Measurements from ENCODE around the gene VCAN. TPM values are rescaled to one million over a fixed set of nuclear protein-coding genes. Genes with fewer than 3 reads are reported as not detected.

VCAN gene
- total and polyA plus RNA-seq, 11 donors, result 4.8 to 121 (median 26.4) TPM

DNA sequence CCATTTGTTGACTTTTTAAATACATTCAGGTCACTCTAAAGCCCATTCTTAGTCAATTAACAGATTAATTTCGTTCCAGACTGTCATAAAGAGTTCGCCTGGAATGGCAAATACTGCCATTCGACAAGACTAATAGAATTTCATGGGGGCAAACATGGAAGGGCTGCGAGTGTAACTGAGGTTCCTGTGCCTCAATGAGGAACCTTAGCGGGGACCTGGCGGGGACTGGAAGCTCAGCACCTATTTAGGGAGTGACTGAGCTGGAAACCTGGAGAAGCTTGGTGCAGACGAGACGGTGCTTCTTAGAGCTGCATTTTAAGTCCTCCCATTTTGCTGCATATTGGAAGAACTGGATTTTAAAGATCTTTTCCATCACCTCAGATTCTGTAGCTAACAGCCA is 3.4 kb downstream of the VCAN start:
- peak overlapping the region; percentile 9 to 69 (median 56) for H3K4me3 ChIP-seq
- H3K4me1 ChIP-seq, result peaks cover 0 to 54% (median 25%) of the 10 kb centered on the region in 12 donors
- H3K27ac ChIP-seq, result peak overlapping the region; percentile 1 to 88 (median 72)
- intact Hi-C loops (cut with DNase I), result loop anchor here (5.0 to 10.0 kb wide), 7 partner anchors 48 to 1123 kb away; no protein-coding TSS in a partner anchor
- no peak for ATAC-seq
- no peak for DNase-seq
- H3K27me3 ChIP-seq, result peaks cover 0 to 62% (median 29%) of the 10 kb centered on the region in 9 donors
- no peaks in the 10 kb centered on the region for H3K36me3 ChIP-seq
- WGBS, 4 donors, result 25 to 46% (median 34%) methylated on average over 8 of the region's 8 CpGs
- H3K9me3 ChIP-seq, result no peaks in the 10 kb centered on the region
- TF ChIP-seq POLR2A (IDR thresholded peaks at IDR 0.05), result no peak
- TF ChIP-seq, protein P1, sequence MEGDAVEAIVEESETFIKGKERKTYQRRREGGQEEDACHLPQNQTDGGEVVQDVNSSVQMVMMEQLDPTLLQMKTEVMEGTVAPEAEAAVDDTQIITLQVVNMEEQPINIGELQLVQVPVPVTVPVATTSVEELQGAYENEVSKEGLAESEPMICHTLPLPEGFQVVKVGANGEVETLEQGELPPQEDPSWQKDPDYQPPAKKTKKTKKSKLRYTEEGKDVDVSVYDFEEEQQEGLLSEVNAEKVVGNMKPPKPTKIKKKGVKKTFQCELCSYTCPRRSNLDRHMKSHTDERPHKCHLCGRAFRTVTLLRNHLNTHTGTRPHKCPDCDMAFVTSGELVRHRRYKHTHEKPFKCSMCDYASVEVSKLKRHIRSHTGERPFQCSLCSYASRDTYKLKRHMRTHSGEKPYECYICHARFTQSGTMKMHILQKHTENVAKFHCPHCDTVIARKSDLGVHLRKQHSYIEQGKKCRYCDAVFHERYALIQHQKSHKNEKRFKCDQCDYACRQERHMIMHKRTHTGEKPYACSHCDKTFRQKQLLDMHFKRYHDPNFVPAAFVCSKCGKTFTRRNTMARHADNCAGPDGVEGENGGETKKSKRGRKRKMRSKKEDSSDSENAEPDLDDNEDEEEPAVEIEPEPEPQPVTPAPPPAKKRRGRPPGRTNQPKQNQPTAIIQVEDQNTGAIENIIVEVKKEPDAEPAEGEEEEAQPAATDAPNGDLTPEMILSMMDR (IDR thresholded peaks at IDR 0.05), result no peak

DNA sequence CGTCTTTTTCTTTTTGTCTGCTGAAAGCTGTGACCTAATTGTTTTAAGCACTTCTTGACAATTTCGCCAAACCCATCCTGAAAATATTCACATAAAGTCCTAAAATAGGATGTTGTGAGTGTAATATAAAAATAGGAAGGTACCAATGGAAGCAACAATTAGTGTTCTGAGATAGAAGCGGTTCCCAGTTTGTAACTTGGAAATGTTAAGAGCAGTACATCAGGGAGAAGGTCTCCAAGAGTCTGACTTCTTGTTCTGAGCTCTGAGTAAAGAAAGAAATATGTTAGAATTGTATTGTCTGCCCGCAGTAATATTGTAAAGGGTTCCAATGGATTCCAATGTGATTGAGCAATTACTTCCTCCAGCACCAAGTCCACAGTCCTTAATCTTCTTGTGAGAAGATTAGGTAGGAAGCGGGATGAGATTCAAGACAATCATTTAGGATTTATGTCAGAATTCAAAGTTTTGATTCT is 3.9 kb downstream of the VCAN start:
- Histone ChIP-seq H3K4me3 (peak overlapping the region in 10 of 12 donors; percentile 9 to 69 (median 58)), H3K4me1 (peaks cover 0 to 54% (median 25%) of the 10 kb centered on the region in 12 donors), H3K36me3 (no peaks in the 10 kb centered on the region), H3K9me3 (no peaks in the 10 kb centered on the region), H3K27me3 (peaks cover 0 to 62% (median 24%) of the 10 kb centered on the region in 9 donors), H3K27ac (peak overlapping the region in 11 of 12 donors; percentile 1 to 88 (median 76))
- ATAC-seq (peak in 1 of 4 donors; percentile 2), DNase-seq (no peak)
- no peak for TF ChIP-seq POLR2A (IDR thresholded peaks at IDR 0.05)
- TF ChIP-seq, protein P1 (IDR thresholded peaks at IDR 0.05), result no peak
- intact Hi-C loops (cut with DNase I), result loop anchor here in 4 of 10 donors (10.0 kb wide), 2 partner anchors 79 to 1121 kb away; no protein-coding TSS in a partner anchor
- WGBS, 4 donors, result 51 to 56% (median 55%) methylated on average over 5 of the region's 5 CpGs

DNA sequence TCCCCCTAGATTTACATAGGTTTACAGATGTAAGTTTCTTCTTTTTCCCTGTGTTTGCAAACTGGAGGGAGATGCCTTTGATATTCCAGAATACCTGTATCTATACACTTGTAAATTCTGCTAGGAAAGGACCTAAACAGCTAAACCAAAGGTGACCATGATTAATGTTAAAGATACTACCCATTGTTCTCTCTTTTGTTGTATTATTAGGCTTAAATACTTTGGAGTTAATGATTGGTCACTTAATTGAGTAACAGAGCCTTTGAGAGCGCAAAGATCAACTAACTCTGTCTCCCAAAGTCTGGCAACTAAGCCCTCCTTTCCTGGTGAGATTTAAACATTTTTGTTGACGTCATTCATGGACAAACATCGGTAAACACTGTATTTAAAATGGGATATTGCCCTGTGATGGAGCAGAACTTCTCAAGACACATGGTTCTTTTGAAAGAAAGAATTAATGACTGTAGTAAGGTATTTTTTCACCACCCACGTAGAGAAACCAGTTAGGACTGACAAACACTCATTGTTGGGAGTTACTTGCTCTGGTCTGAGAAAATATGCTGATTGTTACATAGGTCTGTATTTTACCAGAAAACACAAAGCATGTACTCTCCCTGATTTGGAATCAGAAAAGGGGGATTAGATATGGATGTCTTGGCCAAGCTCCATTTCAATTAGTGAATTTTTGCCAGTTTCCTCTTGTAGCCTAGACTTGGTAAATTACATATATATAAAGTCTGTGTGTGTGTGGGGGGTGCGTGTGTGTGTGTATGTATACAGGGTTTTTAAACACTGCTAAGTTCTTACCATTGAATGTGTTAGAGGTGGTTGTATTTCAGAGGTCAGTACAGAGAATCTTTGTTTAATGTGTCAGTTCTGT is 4.6 kb downstream of the VCAN start:
- intact Hi-C loops (cut with DNase I), result loop anchor here in 4 of 10 donors (10.0 kb wide), 2 partner anchors 79 to 1121 kb away; no protein-coding TSS in a partner anchor
- 75 to 80% (median 77%) methylated on average over 5 of the region's 5 CpGs for WGBS, 4 donors
- peaks cover 0 to 55% (median 18%) of the 10 kb centered on the region in 9 donors for H3K27me3 ChIP-seq
- H3K9me3 ChIP-seq, result no peaks in the 10 kb centered on the region
- no peak for TF ChIP-seq POLR2A (IDR thresholded peaks at IDR 0.05)
- TF ChIP-seq, protein P1 (IDR thresholded peaks at IDR 0.05), result no peak
- H3K36me3 ChIP-seq, result no peaks in the 10 kb centered on the region
- no peak for DNase-seq
- peak overlapping the region in 3 of 12 donors; percentile 66 to 69 (median 66) for H3K4me3 ChIP-seq
- H3K27ac ChIP-seq, result peak overlapping the region in 4 of 12 donors; percentile 15 to 88 (median 55)
- no peak for ATAC-seq
- peaks cover 0 to 54% (median 23%) of the 10 kb centered on the region in 12 donors for H3K4me1 ChIP-seq

DNA sequence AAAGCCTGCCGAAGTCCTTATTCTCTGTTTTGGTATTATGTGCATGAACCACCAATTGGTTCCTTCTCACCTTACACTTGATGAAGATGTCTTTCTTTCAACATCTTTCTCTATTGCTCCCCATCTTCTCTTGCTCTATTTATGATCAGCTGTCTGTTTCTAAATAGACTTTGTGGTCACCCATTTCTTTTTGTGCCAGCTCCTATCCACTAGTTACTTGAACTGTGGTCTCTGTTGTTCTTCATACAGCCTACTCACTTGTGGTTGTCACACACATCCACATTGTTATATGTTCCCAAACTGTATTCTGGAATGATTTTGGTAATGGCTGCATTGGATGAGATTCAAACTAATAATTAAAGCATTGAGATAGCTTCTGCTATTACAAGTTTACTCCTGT is 11.4 kb downstream of the VCAN start:
- Histone ChIP-seq H3K4me1 (no peaks in the 10 kb centered on the region), H3K27me3 (peaks cover 0 to 4% (median 0%) of the 10 kb centered on the region in 9 donors), H3K36me3 (peaks cover 0 to 34% (median 0%) of the 10 kb centered on the region in 9 donors), H3K9me3 (no peaks in the 10 kb centered on the region), H3K27ac (no peak overlapping the region), H3K4me3 (no peak overlapping the region)
- no peak for TF ChIP-seq POLR2A (IDR thresholded peaks at IDR 0.05)
- TF ChIP-seq, protein P1 (IDR thresholded peaks at IDR 0.05), result no peak
- ATAC-seq, result no peak
- WGBS, 4 donors, result 90 to 95% (median 92%) methylated on average over 1 of the region's 1 CpG
- intact Hi-C loops (cut with DNase I), result no loop called here
- no peak for DNase-seq

Measured in heart left ventricle (tissue), 16 donors.